D721Med (cell line): ENCODE data around the gene R3HDML.
"Not testable (repeated sequence)": the region's sequence is repeated elsewhere in the genome, so short reads cannot be mapped to it uniquely, and the experiment has no call there.

Experiments used
- DNase-seq: peaks from one replicate; pipeline ENCODE4 v3.0.0; 2011; ENCODE audit warnings: low spot score; ENCODE audit not compliant: insufficient read length
- FAIRE-seq: peaks from 2 replicates; lab custom pipeline; 2011; peaks lifted over from hg19 to GRCh38; lab: Jason Lieb, UNC
- CTCF ChIP-seq: IDR thresholded peaks from 2 replicates; pipeline ENCODE4 v1.5.1; 2012; ENCODE audit warnings: mild to moderate bottlenecking, control low read depth; ENCODE audit not compliant: insufficient read depth; ENCODE audit errors: missing control alignments

Gene R3HDML

GRCh38 chr20:44310664-44311639 lies 25.9 kb upstream of the R3HDML start, which contains the start of gene FITM2:
FITM2 (minus strand) TSS chr20:44311202; CDS start chr20:44311148, 54 bp downstream.
- DNase-seq (peak; percentile 98), FAIRE-seq (no peak)
- TF ChIP-seq CTCF = peak; percentile 92

- FAIRE-seq (no peak), DNase-seq (no peak)
- TF ChIP-seq CTCF = no peak
These were observed 22.0 kb upstream of the R3HDML start for GRCh38 chr20:44314870-44315269.

- FAIRE-seq (no peak), DNase-seq (no peak)
- no peak for TF ChIP-seq CTCF
These were observed 16.9 kb upstream of the R3HDML start for GRCh38 chr20:44319839-44320422.

GRCh38 chr20:44324343-44324742 lies 12.5 kb upstream of the R3HDML start:
- DNase-seq = no peak
- no peak for TF ChIP-seq CTCF
- no peak for FAIRE-seq

- no peak for TF ChIP-seq CTCF
- FAIRE-seq (no peak), DNase-seq (no peak)
These were observed 10.3 kb upstream of the R3HDML start for GRCh38 chr20:44326391-44327159.

GRCh38 chr20:44327748-44328147 lies 9.1 kb upstream of the R3HDML start:
- not testable (repeated sequence) for DNase-seq, FAIRE-seq

- no peak for TF ChIP-seq CTCF
- DNase-seq (no peak), FAIRE-seq (no peak)
These were observed 8.4 kb upstream of the R3HDML start for GRCh38 chr20:44328428-44328827.
